IMR-90 (cell line): ENCODE results near the gene CPLX1. TPM values are rescaled to one million over a fixed set of nuclear protein-coding genes. Genes with fewer than 3 reads are reported as not detected.
A peak's percentile ranks its signal among the peaks of the same experiment; 100 is the strongest.

Source experiments
- ATAC-seq: fragments of 200-7000 bp; cut with Tn5 transposase; 2 replicates; pipeline ENCODE4 v1.9.1; 2020; ENCODE audit warnings: low read depth, mild to moderate bottlenecking, moderate library complexity
- BruUV-seq: library from RNA; stranded (reverse); fragments of 400-500 nt; replicated peaks from 2 replicates; lab custom pipeline; 2021; lab: Mats Ljungman, UMichigan
- CTCF ChIA-PET: fragments of 300-600 bp; formaldehyde crosslinking; extraction: SDS; loops from one replicate; lab custom pipeline; 2021; ENCODE audit warnings: antibody characterized with exemption; lab: Yijun Ruan, JAX
- POLR2A ChIA-PET: fragments of 300-600 bp; sonication (Branson Sonifier 250); formaldehyde crosslinking; loops from one replicate; lab custom pipeline; 2022; ENCODE audit warnings: antibody characterized with exemption; ENCODE audit not compliant: unreplicated experiment; lab: Charles Lee
- DNase-seq: peaks from one replicate; pipeline ENCODE4 v3.0.0; 2013
- H2AFZ ChIP-seq: replicated peaks from 2 replicates; pipeline ENCODE3; 2013; ENCODE audit warnings: low read length, mild to moderate bottlenecking; ENCODE audit not compliant: poor library complexity
- H2AK5ac ChIP-seq: 2 replicates; pipeline ENCODE4 v1.6.1; 2013; ENCODE audit warnings: low read depth, low read length, inconsistent platforms
- H2AK9ac ChIP-seq: replicated peaks from 2 replicates; pipeline ENCODE3; 2013; ENCODE audit warnings: mild to moderate bottlenecking, low read depth, low read length, moderate library complexity; ENCODE audit not compliant: poor library complexity
- H2BK120ac ChIP-seq: 2 replicates; pipeline ENCODE4 v1.6.1; 2013; ENCODE audit warnings: low read depth, low read length, inconsistent platforms
- H2BK15ac ChIP-seq: 3 replicates; pipeline ENCODE4 v1.6.1; 2013; ENCODE audit warnings: low read depth, low read length, inconsistent platforms
- H2BK20ac ChIP-seq: 2 replicates; pipeline ENCODE4 v1.6.1; 2013; ENCODE audit warnings: low read depth, mild to moderate bottlenecking, inconsistent platforms, low read length, moderate library complexity
- H2BK5ac ChIP-seq: 2 replicates; pipeline ENCODE4 v1.6.1; 2013; ENCODE audit warnings: mild to moderate bottlenecking, low read depth, low read length, inconsistent platforms; ENCODE audit not compliant: poor library complexity, severe bottlenecking
- H3K14ac ChIP-seq: replicated peaks from 2 replicates; pipeline ENCODE4 v1.6.1; 2013; ENCODE audit warnings: low read depth, low read length, inconsistent platforms
- H3K18ac ChIP-seq: 2 replicates; pipeline ENCODE4 v1.6.1; 2013; ENCODE audit warnings: low read depth, low read length, control low read depth
- H3K23ac ChIP-seq: 2 replicates; pipeline ENCODE4 v1.6.1; 2013; ENCODE audit warnings: low read depth, low read length, inconsistent platforms
- H3K27ac ChIP-seq: 2 replicates; pipeline ENCODE4 v1.5.1; 2013; ENCODE audit warnings: mild to moderate bottlenecking, control low read depth, low read length; ENCODE audit not compliant: insufficient read depth
- H3K27me3 ChIP-seq: 2 replicates; pipeline ENCODE4 v1.6.1; 2013; ENCODE audit warnings: low read length; ENCODE audit not compliant: control insufficient read depth, insufficient read depth
- H3K36me3 ChIP-seq: 2 replicates; pipeline ENCODE4 v1.6.1; 2013; ENCODE audit warnings: low read length, mixed read lengths; ENCODE audit not compliant: control insufficient read depth, insufficient read depth
- H3K4ac ChIP-seq: 2 replicates; pipeline ENCODE4 v1.6.1; 2013; ENCODE audit warnings: low read depth, low read length, inconsistent platforms
- H3K4me1 ChIP-seq: 2 replicates; pipeline ENCODE4 v1.6.1; 2013; ENCODE audit warnings: low read length, mixed read lengths; ENCODE audit not compliant: control insufficient read depth, insufficient read depth
- H3K4me2 ChIP-seq: 2 replicates; pipeline ENCODE4 v1.6.1; 2013; ENCODE audit warnings: low read depth, mild to moderate bottlenecking, control low read depth, low read length, moderate library complexity
- H3K4me3 ChIP-seq: 2 replicates; pipeline ENCODE4 v1.5.1; 2013; ENCODE audit warnings: low read depth, mild to moderate bottlenecking, control low read depth, low read length, moderate library complexity; ENCODE audit not compliant: insufficient read depth
- H3K56ac ChIP-seq: 2 replicates; pipeline ENCODE4 v1.6.1; 2013; ENCODE audit warnings: low read length, inconsistent platforms; ENCODE audit not compliant: insufficient read depth; ENCODE audit errors: extremely low read depth
- H3K79me1 ChIP-seq, 2 experiments: 2 replicates each; pipeline ENCODE4 v1.6.1; 2013; ENCODE audit warnings: low read length in 2 of 2, inconsistent platforms in 1 of 2, low read depth in 1 of 2
- H3K9ac ChIP-seq: 2 replicates; pipeline ENCODE4 v1.6.1; 2013; ENCODE audit warnings: low read depth, low read length, control low read depth
- H3K9me1 ChIP-seq: 2 replicates; pipeline ENCODE4 v1.6.1; 2013; ENCODE audit warnings: low read length, inconsistent platforms; ENCODE audit not compliant: insufficient read depth
- H3K9me3 ChIP-seq: 2 replicates; pipeline ENCODE4 v1.6.1; 2013; ENCODE audit warnings: low read length; ENCODE audit not compliant: control insufficient read depth, insufficient read depth
- H4K20me1 ChIP-seq: 2 replicates; pipeline ENCODE4 v1.6.1; 2013; ENCODE audit warnings: low read length, inconsistent platforms; ENCODE audit not compliant: insufficient read depth
- H4K5ac ChIP-seq: 2 replicates; pipeline ENCODE4 v1.6.1; 2013; ENCODE audit warnings: mild to moderate bottlenecking, low read depth, low read length, control low read depth
- H4K8ac ChIP-seq, 2 experiments: 2 replicates each; pipeline ENCODE4 v1.6.1; 2013; ENCODE audit warnings: low read depth in 2 of 2, low read length in 2 of 2, control low read depth in 1 of 2, inconsistent platforms in 1 of 2
- H4K91ac ChIP-seq: 2 replicates; pipeline ENCODE4 v1.6.1; 2013; ENCODE audit warnings: low read depth, low read length, inconsistent platforms; ENCODE audit not compliant: insufficient read depth
- BHLHE40 ChIP-seq: fragments of 150-350 bp; IDR thresholded peaks from 2 replicates; pipeline ENCODE4 v1.6.1; 2016; ENCODE audit warnings: mild to moderate bottlenecking, low read depth, low read length
- CEBPB ChIP-seq: IDR thresholded peaks from 2 replicates; pipeline ENCODE4 v1.6.1; 2012; ENCODE audit warnings: low read depth, low read length, improper control_type of control experiment
- CHD1 ChIP-seq: IDR thresholded peaks from 2 replicates; pipeline ENCODE4 v1.6.1; 2012; ENCODE audit warnings: low read depth, low read length, improper control_type of control experiment
- CTCF ChIP-seq: conservative IDR thresholded peaks from 2 replicates; pipeline ENCODE4 v1.5.1; 2012; ENCODE audit warnings: mild to moderate bottlenecking, low read depth, low read length, improper control_type of control experiment
- ELK1 ChIP-seq: fragments of 150-350 bp; IDR thresholded peaks from 2 replicates; pipeline ENCODE4 v1.6.1; 2016; ENCODE audit warnings: low read depth, mild to moderate bottlenecking, low read length, moderate library complexity, borderline replicate concordance
- FOS ChIP-seq: fragments of 150-350 bp; IDR thresholded peaks from 2 replicates; pipeline ENCODE4 v1.6.1; 2016; ENCODE audit warnings: low read depth, low read length
- MAFK ChIP-seq: IDR thresholded peaks from 2 replicates; pipeline ENCODE4 v1.6.1; 2012; ENCODE audit warnings: low read depth, low read length, improper control_type of control experiment
- MAZ ChIP-seq: IDR thresholded peaks from 2 replicates; pipeline ENCODE4 v1.6.1; 2012; ENCODE audit warnings: low read depth, mild to moderate bottlenecking, low read length, improper control_type of control experiment, moderate library complexity, borderline replicate concordance
- MXI1 ChIP-seq: IDR thresholded peaks from 2 replicates; pipeline ENCODE4 v1.6.1; 2012; ENCODE audit warnings: low read depth, mild to moderate bottlenecking, low read length, moderate library complexity, borderline replicate concordance
- POLR2A ChIP-seq: IDR thresholded peaks from 2 replicates; pipeline ENCODE4 v1.6.1; 2012; ENCODE audit warnings: mild to moderate bottlenecking, low read depth, low read length
- RAD21 ChIP-seq: IDR thresholded peaks from 2 replicates; pipeline ENCODE4 v1.6.1; 2012; ENCODE audit warnings: low read length, improper control_type of control experiment
- RCOR1 ChIP-seq: IDR thresholded peaks from 2 replicates; pipeline ENCODE4 v1.6.1; 2012; ENCODE audit warnings: mild to moderate bottlenecking, low read length, improper control_type of control experiment; ENCODE audit not compliant: insufficient replicate concordance
- RFX5 ChIP-seq: IDR thresholded peaks from 2 replicates; pipeline ENCODE4 v1.8.0; 2012; ENCODE audit warnings: low read depth, mild to moderate bottlenecking, low read length, moderate library complexity
- SMC3 ChIP-seq: fragments of 150-350 bp; IDR thresholded peaks from 2 replicates; pipeline ENCODE4 v1.6.1; 2016; ENCODE audit warnings: low read depth, mild to moderate bottlenecking, antibody characterized with exemption, low read length, moderate library complexity
- USF2 ChIP-seq: fragments of 150-350 bp; IDR thresholded peaks from 2 replicates; pipeline ENCODE4 v1.6.1; 2017; ENCODE audit warnings: mild to moderate bottlenecking, antibody characterized with exemption, low read length, low read depth
- WGBS, 2 experiments: methylation state at CpG; one replicate each; pipeline versions ENCODE4 v1.1.5 to v1.1.7; 2013; ENCODE audit warnings: missing lambda C conversion rate in 2 of 2; ENCODE audit not compliant: insufficient read length in 1 of 2; ENCODE audit errors: extremely low coverage in 2 of 2; 5-methylcytosine and 5-hydroxymethylcytosine counted together
- dilution Hi-C: fragments of 300-500 bp; cut with HindIII; formaldehyde crosslinking; loops from one replicate; pipeline ENCODE4 v1.14.3; 2018; ENCODE audit warnings: low sequenced_read_pairs; ENCODE audit not compliant: unreplicated experiment
- in situ Hi-C: fragments of 300-500 bp; cut with MboI; formaldehyde crosslinking; loops from 3 replicates; pipeline ENCODE4 v1.14.3; 2019; ENCODE audit warnings: low sequenced_read_pairs, inconsistent platforms, mixed read lengths
- intact Hi-C: fragments of 100-400 bp; cut with micrococcal nuclease; formaldehyde crosslinking; loops from 2 replicates; pipeline ENCODE4 v1.10.0; 2022
- polyA plus RNA-seq, 3 experiments: library from polyadenylated mRNA; depleted of rRNA; stranded (reverse); fragments of >200 nt; gene quantifications; 2 replicates each; pipeline ENCODE4 v1.2.3, GENCODE V29; 2012; ENCODE audit warnings: low replicate concordance in 1 of 3
- total RNA-seq: library from RNA; depleted of rRNA; stranded (reverse); fragments of >200 nt; gene quantifications from 2 replicates; pipeline ENCODE4 v1.2.3, GENCODE V29; 2012

Gene CPLX1
- total and polyA plus RNA-seq, 2 of the 4 experiments (the other 2 are of a cell fraction): 0.05 TPM; not detected in 1

GRCh38 chr4:766559-767283, 59.2 kb downstream of the CPLX1 start:
- Histone ChIP-seq H3K14ac (no peak overlapping the region), H2AK9ac (no peak overlapping the region), H2BK20ac (no peak overlapping the region), H2BK120ac (no peak overlapping the region), H4K91ac (no peak overlapping the region), H3K27ac (no peak overlapping the region), H4K5ac (no peak overlapping the region), H3K18ac (no peak overlapping the region), H3K23ac (no peak overlapping the region), H3K9me3 (no peaks in the 10 kb centered on the region), H4K20me1 (peaks cover 96% of the 10 kb centered on the region), H3K4me2 (no peak overlapping the region), H3K4ac (no peak overlapping the region), H2AK5ac (0 out of 2 replicates have a peak overlapping the region, but pooled peaks have one; percentile 54), H2BK5ac (no peak overlapping the region), H3K27me3 (no peaks in the 10 kb centered on the region), H3K79me1 (peaks cover 20 to 84% of the 10 kb centered on the region in 2 experiments), H3K36me3 (peaks cover 69% of the 10 kb centered on the region), H3K9ac (no peak overlapping the region), H3K9me1 (peaks cover 14% of the 10 kb centered on the region), H2AFZ (no peak overlapping the region), H3K56ac (no peak overlapping the region), H2BK15ac (no peak overlapping the region), H3K4me3 (no peak overlapping the region), H4K8ac (0 out of 4 replicates have a peak overlapping the region, but pooled peaks of 1 of the 2 experiments have one; percentile 20), H3K4me1 (peaks cover 2% of the 10 kb centered on the region; the same call in 1 of the 2 replicates)
- BruUV-seq: no TSS peak
- dilution Hi-C loops: no loop called here
- POLR2A ChIA-PET: interaction anchor here (0.8 kb wide), 1 partner anchor 15 kb away, joined by 3 read pairs; no protein-coding TSS in a partner anchor
- ATAC-seq (no peak), DNase-seq (no peak)
- in situ Hi-C loops: no loop called here
- 100% methylated on average over 3 of the region's 21 CpGs; no CpG with 5 or more reads in 1 of the 2 experiments for WGBS, 2 experiments
- CTCF ChIA-PET: no interaction called here
- intact Hi-C loops: no loop called here
- TF ChIP-seq RAD21 (no peak), CTCF (no peak), MXI1 (no peak), CHD1 (no peak), USF2 (no peak), MAFK (no peak), BHLHE40 (no peak), POLR2A (no peak), FOS (no peak), RCOR1 (no peak), SMC3 (no peak), CEBPB (no peak), ELK1 (no peak), RFX5 (no peak), MAZ (no peak)
